Panc1 (cell line): ENCODE measurements around the gene CFAP119. TPM values are rescaled to one million over a fixed set of nuclear protein-coding genes. Genes with fewer than 3 reads are reported as not detected.

Experiments used
- ATAC-seq: fragments of 200-7000 bp; cut with Tn5 transposase; 2 replicates; pipeline ENCODE4 v1.9.1; 2020; ENCODE audit warnings: mild to moderate bottlenecking, moderate library complexity
- BruUV-seq: library from RNA; stranded (reverse); fragments of 400-500 nt; replicated peaks from 2 replicates; lab custom pipeline; 2021; lab: Mats Ljungman, UMichigan
- CTCF ChIA-PET: fragments of 300-600 bp; sonication (Branson Sonifier 250); formaldehyde crosslinking; loops from one replicate; lab custom pipeline; 2022; ENCODE audit warnings: antibody characterized with exemption; lab: Charles Lee
- POLR2A ChIA-PET: fragments of 300-600 bp; sonication (Branson Sonifier 250); formaldehyde crosslinking; loops from one replicate; lab custom pipeline; 2022; ENCODE audit warnings: antibody characterized with exemption; lab: Charles Lee
- DNase-seq: peaks from one replicate; pipeline ENCODE4 v3.0.0-alpha.2; 2010; ENCODE audit warnings: low read depth, low spot score
- H3K27ac ChIP-seq: 2 replicates; pipeline ENCODE4 v1.5.1; 2011; ENCODE audit warnings: mild to moderate bottlenecking, low read length, inconsistent platforms
- H3K27me3 ChIP-seq: fragments of 200-500 bp; sonication (Bioruptor generic); 2 replicates; pipeline ENCODE4 v1.6.0; 2014; ENCODE audit warnings: low read length, inconsistent platforms; ENCODE audit not compliant: control insufficient read depth, insufficient read depth
- H3K36me3 ChIP-seq: fragments of 200-500 bp; sonication (Bioruptor generic); 2 replicates; pipeline ENCODE4 v1.5.1; 2014; ENCODE audit warnings: inconsistent platforms, mild to moderate bottlenecking, low read length, moderate library complexity; ENCODE audit not compliant: control insufficient read depth, insufficient read depth
- H3K4me1 ChIP-seq: 2 replicates; pipeline ENCODE4 v1.5.1; 2011; ENCODE audit warnings: inconsistent platforms, mild to moderate bottlenecking, low read length, moderate library complexity; ENCODE audit not compliant: control insufficient read depth, insufficient read depth
- H3K4me3 ChIP-seq, 2 experiments: 2 replicates each; pipeline ENCODE4 v1.5.1; 2011 to 2012; ENCODE audit warnings: low read depth in 2 of 2, low read length in 2 of 2, mild to moderate bottlenecking in 2 of 2, inconsistent platforms in 1 of 2, moderate library complexity in 1 of 2
- H3K9me3 ChIP-seq: fragments of 200-500 bp; sonication (Bioruptor generic); 2 replicates; pipeline ENCODE4 v1.5.1; 2014; ENCODE audit warnings: low read depth, mild to moderate bottlenecking, inconsistent platforms, low read length, moderate library complexity; ENCODE audit not compliant: control insufficient read depth, insufficient read depth
- POLR2AphosphoS5 ChIP-seq: IDR thresholded peaks from 2 replicates; pipeline ENCODE4 v1.6.1; 2012; ENCODE audit warnings: mild to moderate bottlenecking, low read depth, low read length, moderate library complexity
- SIN3A ChIP-seq: IDR thresholded peaks from 2 replicates; pipeline ENCODE4 v1.6.1; 2012; ENCODE audit warnings: low read depth, mild to moderate bottlenecking, low read length, moderate library complexity, borderline replicate concordance; ENCODE audit not compliant: insufficient read depth
- TCF7L2 ChIP-seq: IDR thresholded peaks from 2 replicates; pipeline ENCODE4 v1.6.1; 2011; ENCODE audit warnings: mild to moderate bottlenecking, low read depth, low read length, inconsistent platforms
- in situ Hi-C: cut with HindIII; loops from 2 replicates; pipeline ENCODE4 v1.10.0; 2016; ENCODE audit warnings: low sequenced_read_pairs, low pct_unique_long_range_greater_than_20kb
- intact Hi-C: fragments of 100-400 bp; cut with micrococcal nuclease; formaldehyde crosslinking; loops from one replicate; pipeline ENCODE4 v1.10.0; 2022; ENCODE audit not compliant: unreplicated experiment
- total RNA-seq: library from RNA; stranded (reverse); gene quantifications from one replicate; pipeline ENCODE4 v1.2.1, GENCODE V29; 2021; ENCODE audit not compliant: unreplicated experiment
- TF ChIP-seq, protein P1 (sequence below), 2 experiments: IDR thresholded peaks; 2 replicates each; pipeline ENCODE4 v1.6.1; 2011 to 2012; ENCODE audit warnings: low read depth in 2 of 2, control low read depth in 1 of 2, low read length in 1 of 2, mild to moderate bottlenecking in 1 of 2, moderate library complexity in 1 of 2; ENCODE audit not compliant: insufficient read depth in 1 of 2
- TF ChIP-seq, protein P2 (sequence below): fragments of 450-650 bp; IDR thresholded peaks from 2 replicates; pipeline ENCODE4 v1.5.1; 2017; ENCODE audit warnings: mild to moderate bottlenecking

CFAP119 gene
- total RNA-seq, 1 experiment from 2014 or later = 21.0 TPM

- ChIA-PET POLR2A (interaction anchor here (1.0 kb wide), 1 partner anchor 26 kb away, joined by 3 read pairs; no protein-coding TSS in a partner anchor), CTCF (interaction anchor here (0.5 kb wide), 1 partner anchor 141 kb away, joined by 5 read pairs; no protein-coding TSS in a partner anchor)
- H3K4me1 ChIP-seq = peaks cover 25% of the 10 kb centered on the region
- H3K36me3 ChIP-seq = peaks cover 22% of the 10 kb centered on the region
- no peaks in the 10 kb centered on the region for H3K27me3 ChIP-seq
- in situ Hi-C loops = no loop called here
- H3K27ac ChIP-seq = peak overlapping the region; percentile 72
- BruUV-seq = no TSS peak
- TF ChIP-seq POLR2AphosphoS5 (no peak; the same call in 1 of the 2 replicates), TCF7L2 (no peak), SIN3A (no peak)
- TF ChIP-seq, protein P1, sequence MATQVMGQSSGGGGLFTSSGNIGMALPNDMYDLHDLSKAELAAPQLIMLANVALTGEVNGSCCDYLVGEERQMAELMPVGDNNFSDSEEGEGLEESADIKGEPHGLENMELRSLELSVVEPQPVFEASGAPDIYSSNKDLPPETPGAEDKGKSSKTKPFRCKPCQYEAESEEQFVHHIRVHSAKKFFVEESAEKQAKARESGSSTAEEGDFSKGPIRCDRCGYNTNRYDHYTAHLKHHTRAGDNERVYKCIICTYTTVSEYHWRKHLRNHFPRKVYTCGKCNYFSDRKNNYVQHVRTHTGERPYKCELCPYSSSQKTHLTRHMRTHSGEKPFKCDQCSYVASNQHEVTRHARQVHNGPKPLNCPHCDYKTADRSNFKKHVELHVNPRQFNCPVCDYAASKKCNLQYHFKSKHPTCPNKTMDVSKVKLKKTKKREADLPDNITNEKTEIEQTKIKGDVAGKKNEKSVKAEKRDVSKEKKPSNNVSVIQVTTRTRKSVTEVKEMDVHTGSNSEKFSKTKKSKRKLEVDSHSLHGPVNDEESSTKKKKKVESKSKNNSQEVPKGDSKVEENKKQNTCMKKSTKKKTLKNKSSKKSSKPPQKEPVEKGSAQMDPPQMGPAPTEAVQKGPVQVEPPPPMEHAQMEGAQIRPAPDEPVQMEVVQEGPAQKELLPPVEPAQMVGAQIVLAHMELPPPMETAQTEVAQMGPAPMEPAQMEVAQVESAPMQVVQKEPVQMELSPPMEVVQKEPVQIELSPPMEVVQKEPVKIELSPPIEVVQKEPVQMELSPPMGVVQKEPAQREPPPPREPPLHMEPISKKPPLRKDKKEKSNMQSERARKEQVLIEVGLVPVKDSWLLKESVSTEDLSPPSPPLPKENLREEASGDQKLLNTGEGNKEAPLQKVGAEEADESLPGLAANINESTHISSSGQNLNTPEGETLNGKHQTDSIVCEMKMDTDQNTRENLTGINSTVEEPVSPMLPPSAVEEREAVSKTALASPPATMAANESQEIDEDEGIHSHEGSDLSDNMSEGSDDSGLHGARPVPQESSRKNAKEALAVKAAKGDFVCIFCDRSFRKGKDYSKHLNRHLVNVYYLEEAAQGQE (IDR thresholded peaks at IDR 0.05; ENCODE audit: insufficient read depth in 1 of 2, low read depth in 2 of 2, low read length in 1 of 2) = no peak
- TF ChIP-seq, protein P2, sequence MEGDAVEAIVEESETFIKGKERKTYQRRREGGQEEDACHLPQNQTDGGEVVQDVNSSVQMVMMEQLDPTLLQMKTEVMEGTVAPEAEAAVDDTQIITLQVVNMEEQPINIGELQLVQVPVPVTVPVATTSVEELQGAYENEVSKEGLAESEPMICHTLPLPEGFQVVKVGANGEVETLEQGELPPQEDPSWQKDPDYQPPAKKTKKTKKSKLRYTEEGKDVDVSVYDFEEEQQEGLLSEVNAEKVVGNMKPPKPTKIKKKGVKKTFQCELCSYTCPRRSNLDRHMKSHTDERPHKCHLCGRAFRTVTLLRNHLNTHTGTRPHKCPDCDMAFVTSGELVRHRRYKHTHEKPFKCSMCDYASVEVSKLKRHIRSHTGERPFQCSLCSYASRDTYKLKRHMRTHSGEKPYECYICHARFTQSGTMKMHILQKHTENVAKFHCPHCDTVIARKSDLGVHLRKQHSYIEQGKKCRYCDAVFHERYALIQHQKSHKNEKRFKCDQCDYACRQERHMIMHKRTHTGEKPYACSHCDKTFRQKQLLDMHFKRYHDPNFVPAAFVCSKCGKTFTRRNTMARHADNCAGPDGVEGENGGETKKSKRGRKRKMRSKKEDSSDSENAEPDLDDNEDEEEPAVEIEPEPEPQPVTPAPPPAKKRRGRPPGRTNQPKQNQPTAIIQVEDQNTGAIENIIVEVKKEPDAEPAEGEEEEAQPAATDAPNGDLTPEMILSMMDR = no peak
- intact Hi-C loops = no loop called here
- peak overlapping the region; percentile 98 for H3K4me3 ChIP-seq
- ATAC-seq (no peak; the same call in 1 of the 2 replicates), DNase-seq (no peak)
- H3K9me3 ChIP-seq = no peaks in the 10 kb centered on the region
These were observed 1.1 kb downstream of the CFAP119 start for GRCh38 chr16:30760577-30761426.

- Histone ChIP-seq H3K4me1 (peaks cover 25% of the 10 kb centered on the region), H3K27ac (no peak overlapping the region), H3K36me3 (peaks cover 16% of the 10 kb centered on the region), H3K27me3 (no peaks in the 10 kb centered on the region), H3K4me3 (peak overlapping the region in 1 of 2 experiments; percentile 98; a peak in 1 of 4 replicates), H3K9me3 (no peaks in the 10 kb centered on the region)
- intact Hi-C loops (no loop called here), in situ Hi-C loops (no loop called here)
- ChIA-PET CTCF (no interaction called here), POLR2A (interaction anchor here (0.5 to 1.0 kb wide), 2 partner anchors 26 to 194 kb away, joined by 3 to 6 read pairs; no protein-coding TSS in a partner anchor)
- BruUV-seq = TSS peak; percentile 83
- DNase-seq (no peak), ATAC-seq (no peak)
- TF ChIP-seq POLR2AphosphoS5 (no peak; the same call in 1 of the 2 replicates), SIN3A (no peak)
These were observed 1.8 kb downstream of the CFAP119 start for GRCh38 chr16:30760001-30760559.
